Measurements from ENCODE around the gene TRAPPC10.

The TRAPPC10 gene

GRCh38 chr21:43975469-43976098 lies 36.5 kb upstream of the TRAPPC10 start:
- Mint-ChIP-seq H3K4me3 (no peak overlapping the region), H3K9me3 (no peaks in the 10 kb centered on the region), H3K36me3 (ENCODE audit: low read depth) (peaks cover 93% of the 10 kb centered on the region), H3K4me1 (ENCODE audit: low read depth) (peaks cover 13% of the 10 kb centered on the region), H3K27me3 (no peaks in the 10 kb centered on the region), H3K27ac (no peak overlapping the region)
- intact Hi-C loops (cut with micrococcal nuclease), result no loop called here

- peaks cover 13% of the 10 kb centered on the region for H3K4me1 Mint-ChIP-seq (ENCODE audit: low read depth)
- H3K27me3 Mint-ChIP-seq, result no peaks in the 10 kb centered on the region
- no peak overlapping the region for H3K4me3 Mint-ChIP-seq
- intact Hi-C loops (cut with micrococcal nuclease), result no loop called here
- H3K9me3 Mint-ChIP-seq, result no peaks in the 10 kb centered on the region
- no peak overlapping the region for H3K27ac Mint-ChIP-seq
- peaks cover 93% of the 10 kb centered on the region for H3K36me3 Mint-ChIP-seq (ENCODE audit: low read depth)
Measured at GRCh38 chr21:43976661-43977060, 35.4 kb upstream of the TRAPPC10 start.

GRCh38 chr21:43978060-43978459 lies 34.0 kb upstream of the TRAPPC10 start:
- intact Hi-C loops (cut with micrococcal nuclease), result no loop called here
- H3K27ac Mint-ChIP-seq, result peak overlapping the region; percentile 4
- H3K4me3 Mint-ChIP-seq, result no peak overlapping the region
- peaks cover 93% of the 10 kb centered on the region for H3K36me3 Mint-ChIP-seq (ENCODE audit: low read depth)
- peaks cover 1% of the 10 kb centered on the region for H3K27me3 Mint-ChIP-seq
- no peaks in the 10 kb centered on the region for H3K9me3 Mint-ChIP-seq
- H3K4me1 Mint-ChIP-seq (ENCODE audit: low read depth), result peaks cover 13% of the 10 kb centered on the region

- Mint-ChIP-seq H3K4me1 (ENCODE audit: low read depth) (peaks cover 7% of the 10 kb centered on the region), H3K36me3 (ENCODE audit: low read depth) (peaks cover 90% of the 10 kb centered on the region), H3K4me3 (no peak overlapping the region), H3K9me3 (no peaks in the 10 kb centered on the region), H3K27me3 (peaks cover 10% of the 10 kb centered on the region), H3K27ac (no peak overlapping the region)
- intact Hi-C loops (cut with micrococcal nuclease), result no loop called here
Measured at GRCh38 chr21:43979654-43980053, 32.5 kb upstream of the TRAPPC10 start.

- Mint-ChIP-seq H3K9me3 (no peaks in the 10 kb centered on the region), H3K27me3 (peaks cover 25% of the 10 kb centered on the region), H3K4me3 (no peak overlapping the region), H3K4me1 (ENCODE audit: low read depth) (peaks cover 11% of the 10 kb centered on the region), H3K27ac (no peak overlapping the region), H3K36me3 (ENCODE audit: low read depth) (peaks cover 79% of the 10 kb centered on the region)
- intact Hi-C loops (cut with micrococcal nuclease), result no loop called here
Measured at GRCh38 chr21:43981151-43981870, 30.8 kb upstream of the TRAPPC10 start.

- H3K4me1 Mint-ChIP-seq (ENCODE audit: low read depth), result peaks cover 11% of the 10 kb centered on the region
- peaks cover 25% of the 10 kb centered on the region for H3K27me3 Mint-ChIP-seq
- no peak overlapping the region for H3K4me3 Mint-ChIP-seq
- peaks cover 76% of the 10 kb centered on the region for H3K36me3 Mint-ChIP-seq (ENCODE audit: low read depth)
- no peak overlapping the region for H3K27ac Mint-ChIP-seq
- H3K9me3 Mint-ChIP-seq, result no peaks in the 10 kb centered on the region
- intact Hi-C loops (cut with micrococcal nuclease), result no loop called here
Measured at GRCh38 chr21:43981871-43982210, 30.3 kb upstream of the TRAPPC10 start.

GRCh38 chr21:43982489-43983078 lies 29.5 kb upstream of the TRAPPC10 start:
- no peaks in the 10 kb centered on the region for H3K9me3 Mint-ChIP-seq
- intact Hi-C loops (cut with micrococcal nuclease), result no loop called here
- H3K4me3 Mint-ChIP-seq, result no peak overlapping the region
- H3K36me3 Mint-ChIP-seq (ENCODE audit: low read depth), result peaks cover 68% of the 10 kb centered on the region
- peaks cover 11% of the 10 kb centered on the region for H3K4me1 Mint-ChIP-seq (ENCODE audit: low read depth)
- no peak overlapping the region for H3K27ac Mint-ChIP-seq
- H3K27me3 Mint-ChIP-seq, result peaks cover 25% of the 10 kb centered on the region

- Mint-ChIP-seq H3K9me3 (no peaks in the 10 kb centered on the region), H3K36me3 (ENCODE audit: low read depth) (peaks cover 60% of the 10 kb centered on the region), H3K4me3 (no peak overlapping the region), H3K27ac (no peak overlapping the region), H3K27me3 (peaks cover 26% of the 10 kb centered on the region), H3K4me1 (ENCODE audit: low read depth) (peaks cover 11% of the 10 kb centered on the region)
- intact Hi-C loops (cut with micrococcal nuclease), result no loop called here
Measured at GRCh38 chr21:43983390-43983789, 28.7 kb upstream of the TRAPPC10 start.

- no peaks in the 10 kb centered on the region for H3K9me3 Mint-ChIP-seq
- H3K4me1 Mint-ChIP-seq (ENCODE audit: low read depth), result peaks cover 11% of the 10 kb centered on the region
- intact Hi-C loops (cut with micrococcal nuclease), result no loop called here
- peaks cover 55% of the 10 kb centered on the region for H3K36me3 Mint-ChIP-seq (ENCODE audit: low read depth)
- no peak overlapping the region for H3K27ac Mint-ChIP-seq
- H3K27me3 Mint-ChIP-seq, result peaks cover 26% of the 10 kb centered on the region
- H3K4me3 Mint-ChIP-seq, result no peak overlapping the region
Measured at GRCh38 chr21:43983860-43984420, 28.2 kb upstream of the TRAPPC10 start.

- intact Hi-C loops (cut with micrococcal nuclease), result no loop called here
- Mint-ChIP-seq H3K27me3 (peaks cover 26% of the 10 kb centered on the region), H3K36me3 (ENCODE audit: low read depth) (peaks cover 43% of the 10 kb centered on the region), H3K27ac (no peak overlapping the region), H3K9me3 (no peaks in the 10 kb centered on the region), H3K4me1 (ENCODE audit: low read depth) (peaks cover 11% of the 10 kb centered on the region), H3K4me3 (no peak overlapping the region)
Measured at GRCh38 chr21:43984905-43985689, 27.0 kb upstream of the TRAPPC10 start.

- peaks cover 26% of the 10 kb centered on the region for H3K27me3 Mint-ChIP-seq
- peaks cover 37% of the 10 kb centered on the region for H3K36me3 Mint-ChIP-seq (ENCODE audit: low read depth)
- H3K27ac Mint-ChIP-seq, result no peak overlapping the region
- intact Hi-C loops (cut with micrococcal nuclease), result no loop called here
- peaks cover 11% of the 10 kb centered on the region for H3K4me1 Mint-ChIP-seq (ENCODE audit: low read depth)
- H3K9me3 Mint-ChIP-seq, result no peaks in the 10 kb centered on the region
- H3K4me3 Mint-ChIP-seq, result no peak overlapping the region
Measured at GRCh38 chr21:43985690-43986251, 26.3 kb upstream of the TRAPPC10 start.

- peaks cover 26% of the 10 kb centered on the region for H3K27me3 Mint-ChIP-seq
- H3K9me3 Mint-ChIP-seq, result no peaks in the 10 kb centered on the region
- H3K4me1 Mint-ChIP-seq (ENCODE audit: low read depth), result peaks cover 11% of the 10 kb centered on the region
- no peak overlapping the region for H3K4me3 Mint-ChIP-seq
- peaks cover 26% of the 10 kb centered on the region for H3K36me3 Mint-ChIP-seq (ENCODE audit: low read depth)
- no peak overlapping the region for H3K27ac Mint-ChIP-seq
- intact Hi-C loops (cut with micrococcal nuclease), result no loop called here
Measured at GRCh38 chr21:43986544-43987451, 25.3 kb upstream of the TRAPPC10 start.

GRCh38 chr21:43987509-43987908 lies 24.6 kb upstream of the TRAPPC10 start:
- no peak overlapping the region for H3K4me3 Mint-ChIP-seq
- H3K27ac Mint-ChIP-seq, result no peak overlapping the region
- H3K36me3 Mint-ChIP-seq (ENCODE audit: low read depth), result peaks cover 19% of the 10 kb centered on the region
- peaks cover 28% of the 10 kb centered on the region for H3K27me3 Mint-ChIP-seq
- peaks cover 11% of the 10 kb centered on the region for H3K4me1 Mint-ChIP-seq (ENCODE audit: low read depth)
- intact Hi-C loops (cut with micrococcal nuclease), result no loop called here
- H3K9me3 Mint-ChIP-seq, result no peaks in the 10 kb centered on the region

Data from dendritic cell treated with granulocyte-macrophage colony-stimulating factor and Interleukin-4, amounts not matched to agents 40 ng/mL and 50 ng/mL, for 4 days (primary cell).